Measurements from ENCODE around the gene HSF5. TPM values are rescaled to one million over a fixed set of nuclear protein-coding genes. Genes with fewer than 3 reads are reported as not detected.

Gene HSF5
- total and polyA plus RNA-seq, 2 donors (not counting 3 experiments of a cell fraction or from before 2014, with no cell fraction given): 0.03 TPM; not detected in 1

GRCh38 chr17:58370716-58371115 lies 117.5 kb downstream of the HSF5 start:
- FAIRE-seq (no peak), DNase-seq (ENCODE audit: low read depth, low spot score) (no peak)
- peaks cover 0 to 3% of the 10 kb centered on the region in 2 experiments for H3K27me3 ChIP-seq (ENCODE audit: control insufficient read depth in 2 of 2, insufficient read depth in 2 of 2, low read length in 2 of 2)
- intact Hi-C loops (cut with micrococcal nuclease): no loop called here
- no peaks in the 10 kb centered on the region for H3K4me1 ChIP-seq (ENCODE audit: control insufficient read depth, extremely low read depth, insufficient read depth, low read length)
- H4K20me1 ChIP-seq (replicated peaks; ENCODE audit: control insufficient read depth, extremely low read depth, insufficient read depth, low read length): no peaks in the 10 kb centered on the region
- no peak overlapping the region for H3K9ac ChIP-seq (replicated peaks; ENCODE audit: extremely low read depth, insufficient read depth, low read length)
- CTCF ChIA-PET: no interaction called here
- TF ChIP-seq FOS (IDR thresholded peaks at IDR 0.05; ENCODE audit: borderline replicate concordance, insufficient read depth, low read length) (no peak), POLR2AphosphoS5 (IDR thresholded peaks at IDR 0.05; ENCODE audit: insufficient read depth, low read depth, low read length) (no peak), POLR2A (IDR thresholded peaks at IDR 0.05; ENCODE audit: low read depth, low read length) (no peak), MYC (IDR thresholded peaks at IDR 0.05; ENCODE audit: low read depth, low read length) (no peak), CTCF (IDR thresholded peaks at IDR 0.05; ENCODE audit: extremely low read depth in 1 of 2, insufficient read depth in 1 of 2, low read depth in 1 of 2, low read length in 2 of 2) (no peak), JUN (IDR thresholded peaks at IDR 0.05; ENCODE audit: borderline replicate concordance, insufficient read depth, insufficient read length, low read depth) (no peak), GATA2 (IDR thresholded peaks at IDR 0.05; ENCODE audit: insufficient read depth, insufficient read length, low read depth, low read length) (no peak), EZH2 (IDR thresholded peaks at IDR 0.05; ENCODE audit: borderline replicate concordance, low read depth, low read length, severe bottlenecking) (no peak)
- TF ChIP-seq, protein P1, sequence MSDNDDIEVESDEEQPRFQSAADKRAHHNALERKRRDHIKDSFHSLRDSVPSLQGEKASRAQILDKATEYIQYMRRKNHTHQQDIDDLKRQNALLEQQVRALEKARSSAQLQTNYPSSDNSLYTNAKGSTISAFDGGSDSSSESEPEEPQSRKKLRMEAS (IDR thresholded peaks at IDR 0.05; ENCODE audit: insufficient read depth, insufficient read length): no peak
- H2AFZ ChIP-seq (ENCODE audit: low read depth, low read length): no peak overlapping the region
- H3K9me1 ChIP-seq (replicated peaks; ENCODE audit: control insufficient read depth, extremely low read depth, insufficient read depth, low read length): no peaks in the 10 kb centered on the region
- no peak overlapping the region for H3K27ac ChIP-seq (ENCODE audit: insufficient read depth, low read depth, low read length)
- dilution Hi-C loops (cut with MboI; ENCODE audit: extremely low pct_ligation_motif_present, low sequenced_read_pairs): no loop called here
- BruUV-seq (replicated peaks): no TSS peak
- H3K4me3 ChIP-seq (replicated peaks in 1 of 3; ENCODE audit: insufficient read depth in 1 of 3, low read depth in 1 of 3, low read length in 3 of 3): no peak overlapping the region
- POLR2A ChIA-PET: no interaction called here
- H3K4me2 ChIP-seq (ENCODE audit: insufficient read depth, low read length): no peak overlapping the region
- no peaks in the 10 kb centered on the region for H3K79me2 ChIP-seq (ENCODE audit: control insufficient read depth, insufficient read depth, low read length)
- H3K36me3 ChIP-seq (ENCODE audit: control insufficient read depth in 2 of 2, extremely low read depth in 1 of 2, insufficient read depth in 2 of 2, low read length in 2 of 2): no peaks in the 10 kb centered on the region
- H3K9me3 ChIP-seq (replicated peaks; ENCODE audit: control insufficient read depth, insufficient read depth, low read length): no peaks in the 10 kb centered on the region
